PC-9 (cell line): ENCODE data around the gene CPNE4. TPM values are rescaled to one million over a fixed set of nuclear protein-coding genes. Genes with fewer than 3 reads are reported as not detected.

ENCODE experiments used
- BruUV-seq: library from RNA; stranded (reverse); fragments of 400-500 nt; replicated peaks from 2 replicates; lab custom pipeline; 2021; lab: Mats Ljungman, UMichigan
- CTCF ChIA-PET: fragments of 300-600 bp; sonication (Branson Sonifier 250); formaldehyde crosslinking; loops from one replicate; lab custom pipeline; 2022; ENCODE audit warnings: antibody characterized with exemption; lab: Charles Lee
- POLR2A ChIA-PET: fragments of 300-600 bp; sonication (Branson Sonifier 250); formaldehyde crosslinking; loops from one replicate; lab custom pipeline; 2022; ENCODE audit warnings: antibody characterized with exemption; ENCODE audit not compliant: unreplicated experiment; lab: Charles Lee
- DNase-seq, 2 experiments: peaks; one replicate each; pipeline versions ENCODE4 v3.0.0 to v3.0.0-alpha.2; 2015 to 2022; ENCODE audit warnings: mixed read lengths in 1 of 2
- H2AFZ ChIP-seq: fragments of 200-600 bp; sonication (generic); 2 replicates; pipeline ENCODE4 v1.8.1; 2017; ENCODE audit warnings: antibody characterized with exemption
- H3F3A ChIP-seq: fragments of 200-600 bp; sonication (generic); 2 replicates; pipeline ENCODE4 v1.8.1; 2017; ENCODE audit warnings: antibody characterized with exemption, mild to moderate bottlenecking, low read depth; ENCODE audit not compliant: insufficient read depth
- H3K27ac ChIP-seq: fragments of 200-600 bp; sonication (generic); 2 replicates; pipeline ENCODE4 v1.6.1; 2016; ENCODE audit warnings: mixed run types
- H3K27me3 ChIP-seq: fragments of 200-600 bp; sonication (generic); 2 replicates; pipeline ENCODE4 v1.6.1; 2016; ENCODE audit warnings: low read depth, mixed run types; ENCODE audit not compliant: insufficient read depth
- H3K36me3 ChIP-seq: fragments of 200-600 bp; sonication (generic); 2 replicates; pipeline ENCODE4 v1.6.1; 2016; ENCODE audit warnings: low read depth, mixed run types
- H3K4me1 ChIP-seq: fragments of 200-600 bp; sonication (generic); replicated peaks from 2 replicates; pipeline ENCODE4 v1.6.1; 2016; ENCODE audit warnings: mixed run types; ENCODE audit not compliant: insufficient read depth
- H3K4me2 ChIP-seq: fragments of 200-600 bp; sonication (generic); 2 replicates; pipeline ENCODE4 v1.6.1; 2017; ENCODE audit warnings: mixed run types
- H3K4me3 ChIP-seq: fragments of 200-600 bp; sonication (generic); 2 replicates; pipeline ENCODE4 v1.6.1; 2016; ENCODE audit warnings: mixed run types
- H3K79me2 ChIP-seq: fragments of 200-600 bp; sonication (generic); 2 replicates; pipeline ENCODE4 v1.6.1; 2017; ENCODE audit warnings: low read depth, mixed run types
- H3K9me2 ChIP-seq: fragments of 200-600 bp; sonication (generic); 2 replicates; pipeline ENCODE4 v1.8.1; 2017; ENCODE audit warnings: mild to moderate bottlenecking; ENCODE audit not compliant: insufficient read depth
- H3K9me3 ChIP-seq: fragments of 200-600 bp; sonication (generic); 2 replicates; pipeline ENCODE4 v1.8.1; 2016; ENCODE audit warnings: low read depth; ENCODE audit not compliant: insufficient read depth
- H4K20me1 ChIP-seq: fragments of 200-600 bp; sonication (generic); 2 replicates; pipeline ENCODE4 v1.8.1; 2017; ENCODE audit not compliant: insufficient read depth
- EZH2 ChIP-seq: fragments of 200-600 bp; sonication (generic); IDR thresholded peaks from 2 replicates; pipeline ENCODE4 v1.8.0; 2017; ENCODE audit warnings: antibody characterized with exemption, low read depth
- intact Hi-C: fragments of 100-400 bp; cut with micrococcal nuclease; formaldehyde crosslinking; loops from one replicate; pipeline ENCODE4 v1.10.0; 2022; ENCODE audit not compliant: unreplicated experiment
- total RNA-seq: library from RNA; stranded (reverse); gene quantifications from 2 replicates; pipeline ENCODE4 v1.2.3, GENCODE V29; 2021
- TF ChIP-seq, protein P1 (sequence below): fragments of 200-600 bp; sonication (generic); conservative IDR thresholded peaks from 2 replicates; pipeline ENCODE4 v1.6.1; 2017; ENCODE audit warnings: mixed run types, antibody characterized with exemption, mild to moderate bottlenecking, moderate library complexity

CPNE4 gene
- total RNA-seq, 1 experiment from 2014 or later, result 0.22 TPM

DNA sequence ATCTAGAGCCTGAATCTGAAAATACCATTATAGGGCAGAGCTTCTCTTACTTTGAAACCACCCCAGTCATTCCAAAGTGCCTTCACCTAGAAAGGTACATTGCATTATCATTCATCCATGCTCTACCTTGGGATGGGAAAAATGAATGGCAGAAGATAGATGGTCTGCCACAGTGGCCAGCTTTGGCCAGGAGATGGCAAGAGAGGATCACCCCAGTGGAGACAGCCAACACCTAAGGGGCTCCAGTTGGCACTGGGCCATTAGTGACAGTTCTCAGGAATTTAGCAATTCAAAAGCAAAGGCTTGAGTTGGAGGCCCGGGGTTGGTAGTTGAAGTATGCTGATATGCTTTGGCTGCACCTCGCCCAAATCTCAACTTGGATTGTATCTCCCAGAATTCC, 278.4 kb downstream of the CPNE4 start:
- H3K27me3 ChIP-seq, result no peaks in the 10 kb centered on the region
- H2AFZ ChIP-seq, result no peak overlapping the region
- no peaks in the 10 kb centered on the region for H3K4me1 ChIP-seq
- no peaks in the 10 kb centered on the region for H3K9me2 ChIP-seq
- TF ChIP-seq, protein P1, sequence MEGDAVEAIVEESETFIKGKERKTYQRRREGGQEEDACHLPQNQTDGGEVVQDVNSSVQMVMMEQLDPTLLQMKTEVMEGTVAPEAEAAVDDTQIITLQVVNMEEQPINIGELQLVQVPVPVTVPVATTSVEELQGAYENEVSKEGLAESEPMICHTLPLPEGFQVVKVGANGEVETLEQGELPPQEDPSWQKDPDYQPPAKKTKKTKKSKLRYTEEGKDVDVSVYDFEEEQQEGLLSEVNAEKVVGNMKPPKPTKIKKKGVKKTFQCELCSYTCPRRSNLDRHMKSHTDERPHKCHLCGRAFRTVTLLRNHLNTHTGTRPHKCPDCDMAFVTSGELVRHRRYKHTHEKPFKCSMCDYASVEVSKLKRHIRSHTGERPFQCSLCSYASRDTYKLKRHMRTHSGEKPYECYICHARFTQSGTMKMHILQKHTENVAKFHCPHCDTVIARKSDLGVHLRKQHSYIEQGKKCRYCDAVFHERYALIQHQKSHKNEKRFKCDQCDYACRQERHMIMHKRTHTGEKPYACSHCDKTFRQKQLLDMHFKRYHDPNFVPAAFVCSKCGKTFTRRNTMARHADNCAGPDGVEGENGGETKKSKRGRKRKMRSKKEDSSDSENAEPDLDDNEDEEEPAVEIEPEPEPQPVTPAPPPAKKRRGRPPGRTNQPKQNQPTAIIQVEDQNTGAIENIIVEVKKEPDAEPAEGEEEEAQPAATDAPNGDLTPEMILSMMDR, result no peak
- no peak for TF ChIP-seq EZH2
- no peak overlapping the region for H3K4me3 ChIP-seq
- H3K9me3 ChIP-seq, result 0 out of 2 replicates have a peak, but pooled peaks cover 4% of the 10 kb centered on the region
- intact Hi-C loops, result no loop called here
- no peak overlapping the region for H3K4me2 ChIP-seq
- DNase-seq, result no peak
- H3K79me2 ChIP-seq, result no peaks in the 10 kb centered on the region
- CTCF ChIA-PET, result no interaction called here
- BruUV-seq, result no TSS peak
- H3K36me3 ChIP-seq, result no peaks in the 10 kb centered on the region
- POLR2A ChIA-PET, result no interaction called here
- H4K20me1 ChIP-seq, result no peaks in the 10 kb centered on the region
- H3F3A ChIP-seq, result no peaks in the 10 kb centered on the region
- no peak overlapping the region for H3K27ac ChIP-seq

GRCh38 chr3:131755380-131755779, 279.4 kb downstream of the CPNE4 start:
- no peak for TF ChIP-seq EZH2
- TF ChIP-seq, protein P1, result no peak
- POLR2A ChIA-PET, result no interaction called here
- H3K4me1 ChIP-seq, result no peaks in the 10 kb centered on the region
- no peak overlapping the region for H2AFZ ChIP-seq
- H3K27ac ChIP-seq, result no peak overlapping the region
- no peak overlapping the region for H3K4me2 ChIP-seq
- H3F3A ChIP-seq, result no peaks in the 10 kb centered on the region
- no peaks in the 10 kb centered on the region for H4K20me1 ChIP-seq
- no peaks in the 10 kb centered on the region for H3K36me3 ChIP-seq
- H3K4me3 ChIP-seq, result no peak overlapping the region
- H3K9me3 ChIP-seq, result 0 out of 2 replicates have a peak, but pooled peaks cover 4% of the 10 kb centered on the region
- no peaks in the 10 kb centered on the region for H3K27me3 ChIP-seq
- H3K9me2 ChIP-seq, result no peaks in the 10 kb centered on the region
- no peaks in the 10 kb centered on the region for H3K79me2 ChIP-seq
- no peak for DNase-seq
- CTCF ChIA-PET, result no interaction called here
- BruUV-seq, result no TSS peak
- intact Hi-C loops, result no loop called here

DNA sequence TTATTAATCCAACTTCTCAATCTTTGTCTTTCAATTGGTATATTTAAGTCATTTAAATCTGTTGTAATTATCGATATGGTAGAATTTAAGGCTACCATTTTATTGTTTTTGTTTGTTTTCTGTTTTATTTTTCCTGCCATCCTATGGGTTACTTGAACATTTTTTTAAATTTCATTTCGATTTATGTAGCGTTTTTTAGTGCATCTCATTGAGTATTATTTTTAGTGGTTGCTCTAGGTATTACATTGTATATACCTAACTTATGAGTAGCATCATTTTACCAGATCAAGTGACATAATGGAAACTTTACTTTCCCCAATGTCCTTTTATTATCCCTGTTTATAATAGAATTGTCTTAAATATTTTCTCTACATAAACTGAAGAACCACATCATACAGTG, 284.6 kb downstream of the CPNE4 start:
- intact Hi-C loops, result no loop called here
- BruUV-seq, result no TSS peak
- DNase-seq, result no peak
- H3K9me2 ChIP-seq, result no peaks in the 10 kb centered on the region
- no peaks in the 10 kb centered on the region for H3F3A ChIP-seq
- H3K4me3 ChIP-seq, result no peak overlapping the region
- ChIA-PET POLR2A (no interaction called here), CTCF (no interaction called here)
- H3K4me1 ChIP-seq, result no peaks in the 10 kb centered on the region
- no peaks in the 10 kb centered on the region for H3K79me2 ChIP-seq
- H3K9me3 ChIP-seq, result 0 out of 2 replicates have a peak, but pooled peaks cover 4% of the 10 kb centered on the region
- no peak overlapping the region for H3K4me2 ChIP-seq
- no peak overlapping the region for H2AFZ ChIP-seq
- H3K27ac ChIP-seq, result no peak overlapping the region
- H3K36me3 ChIP-seq, result no peaks in the 10 kb centered on the region
- no peaks in the 10 kb centered on the region for H3K27me3 ChIP-seq
- TF ChIP-seq, protein P1, result peak; percentile 13; the same call in 1 of the 2 replicates
- no peak for TF ChIP-seq EZH2
- no peaks in the 10 kb centered on the region for H4K20me1 ChIP-seq
